ENCODE measurements around the gene ATP2B3. TPM values are rescaled to one million over a fixed set of nuclear protein-coding genes. Genes with fewer than 3 reads are reported as not detected.

ATP2B3 gene
- total and polyA plus RNA-seq, 10 of the 15 experiments (the other 5 are each of a cell fraction or from before 2014, with no cell fraction given) = 0.01 TPM; not detected in 9

- POLR2A ChIA-PET = no interaction called here
- RAD21 ChIA-PET (ENCODE audit: unreplicated experiment) = interaction anchor here (1.0 to 2.8 kb wide), 5 partner anchors 25 to 598 kb away, joined by 3 to 26 read pairs (median 4); no protein-coding TSS in a partner anchor
- H3K27me3 ChIP-seq (replicated peaks in 1 of 2; ENCODE audit: control insufficient read depth in 2 of 2, insufficient read depth in 2 of 2, low read length in 1 of 2) = no peaks in the 10 kb centered on the region
- H3K36me3 ChIP-seq (ENCODE audit: control insufficient read depth in 2 of 2, insufficient read depth in 2 of 2, low read length in 1 of 2) = no peaks in the 10 kb centered on the region
- ATAC-seq (no peak; the same call in 2 of the 3 replicates), DNase-seq (ENCODE audit: low read depth, low spot score) (no peak), FAIRE-seq (no peak)
- H3K9ac ChIP-seq (ENCODE audit: control insufficient read depth, insufficient read depth, low read length) = no peak overlapping the region
- BruUV-seq (replicated peaks) = no TSS peak
- intact Hi-C loops (cut with micrococcal nuclease; ENCODE audit: unreplicated experiment) (loop anchor here (1.0 kb wide), 1 partner anchor 128 kb away; no protein-coding TSS in a partner anchor), in situ Hi-C loops (cut with MboI) (loop anchor here (10.0 kb wide), 1 partner anchor 115 kb away; no protein-coding TSS in a partner anchor)
- SMC1A ChIA-PET (ENCODE audit: uncharacterized antibody, unreplicated experiment) = interaction anchor here (0.6 to 1.4 kb wide), 5 partner anchors 8 to 1128 kb away, joined by 3 to 9 read pairs (median 3); no protein-coding TSS in a partner anchor
- no peak overlapping the region for H3K4me2 ChIP-seq (ENCODE audit: control insufficient read depth, insufficient read depth)
- H3K4me3 ChIP-seq = no peak overlapping the region
- H3K27ac ChIP-seq (ENCODE audit: control insufficient read depth, insufficient read depth) = no peak overlapping the region
- 32% methylated on average over 9 of the region's 9 CpGs for WGBS (ENCODE audit: insufficient coverage, insufficient replicate concordance, low lambda C conversion rate, missing lambda C conversion rate)
- H3K79me2 ChIP-seq (ENCODE audit: control insufficient read depth, insufficient read depth, low read length) = no peaks in the 10 kb centered on the region
- TF ChIP-seq CBFB (IDR thresholded peaks at IDR 0.05; ENCODE audit: low read depth) (no peak), RELB (IDR thresholded peaks at IDR 0.05; ENCODE audit: low read depth) (no peak), SREBF2 (IDR thresholded peaks at IDR 0.05; ENCODE audit: low read length) (no peak), HSF1 (IDR thresholded peaks at IDR 0.05; ENCODE audit: low read depth, low read length) (no peak), NR2F1 (conservative IDR thresholded peaks at IDR 0.05) (no peak), ELK1 (IDR thresholded peaks at IDR 0.05; ENCODE audit: low read depth, low read length) (no peak), PRDM15 (CRISPR knock-in tag; IDR thresholded peaks at IDR 0.05) (no peak), SREBF1 (IDR thresholded peaks at IDR 0.05; ENCODE audit: low read length) (no peak), JUNB (IDR thresholded peaks at IDR 0.05) (no peak), MYB (IDR thresholded peaks at IDR 0.05; ENCODE audit: borderline replicate concordance, low read depth, low read length) (no peak), IKZF1 (conservative IDR thresholded peaks at IDR 0.05) (no peak), YBX1 (IDR thresholded peaks at IDR 0.05) (no peak), POLR2AphosphoS2 (IDR thresholded peaks at IDR 0.05; ENCODE audit: low read depth, low read length) (no peak), EZH2 (IDR thresholded peaks at IDR 0.05; ENCODE audit: borderline replicate concordance, control insufficient read depth, low read depth, low read length) (no peak), ZSCAN29 (IDR thresholded peaks at IDR 0.05) (no peak), BCL11A (IDR thresholded peaks at IDR 0.05; ENCODE audit: low read depth, low read length) (no peak), IRF3 (IDR thresholded peaks at IDR 0.05) (no peak)
- no peaks in the 10 kb centered on the region for H3K9me3 ChIP-seq (replicated peaks; ENCODE audit: control insufficient read depth, insufficient read depth, low read length)
- H2AFZ ChIP-seq (ENCODE audit: control insufficient read depth, low read depth, low read length) = no peak overlapping the region
- CTCF ChIA-PET = interaction anchor here (0.8 to 2.6 kb wide), 18 partner anchors 10 to 598 kb away, joined by 3 to 25 read pairs (median 5); partner anchors contain the start of gene DUSP9
- H3K4me1 ChIP-seq (ENCODE audit: control insufficient read depth, insufficient read depth, low read length) = no peaks in the 10 kb centered on the region
- no peaks in the 10 kb centered on the region for H4K20me1 ChIP-seq (ENCODE audit: control insufficient read depth, insufficient read depth)
Measured at GRCh38 chrX:153539979-153540358, 22.5 kb downstream of the ATP2B3 start.

Measured in GM12878 (cell line).